ENCODE results near the gene BTRC.

BTRC gene

DNA sequence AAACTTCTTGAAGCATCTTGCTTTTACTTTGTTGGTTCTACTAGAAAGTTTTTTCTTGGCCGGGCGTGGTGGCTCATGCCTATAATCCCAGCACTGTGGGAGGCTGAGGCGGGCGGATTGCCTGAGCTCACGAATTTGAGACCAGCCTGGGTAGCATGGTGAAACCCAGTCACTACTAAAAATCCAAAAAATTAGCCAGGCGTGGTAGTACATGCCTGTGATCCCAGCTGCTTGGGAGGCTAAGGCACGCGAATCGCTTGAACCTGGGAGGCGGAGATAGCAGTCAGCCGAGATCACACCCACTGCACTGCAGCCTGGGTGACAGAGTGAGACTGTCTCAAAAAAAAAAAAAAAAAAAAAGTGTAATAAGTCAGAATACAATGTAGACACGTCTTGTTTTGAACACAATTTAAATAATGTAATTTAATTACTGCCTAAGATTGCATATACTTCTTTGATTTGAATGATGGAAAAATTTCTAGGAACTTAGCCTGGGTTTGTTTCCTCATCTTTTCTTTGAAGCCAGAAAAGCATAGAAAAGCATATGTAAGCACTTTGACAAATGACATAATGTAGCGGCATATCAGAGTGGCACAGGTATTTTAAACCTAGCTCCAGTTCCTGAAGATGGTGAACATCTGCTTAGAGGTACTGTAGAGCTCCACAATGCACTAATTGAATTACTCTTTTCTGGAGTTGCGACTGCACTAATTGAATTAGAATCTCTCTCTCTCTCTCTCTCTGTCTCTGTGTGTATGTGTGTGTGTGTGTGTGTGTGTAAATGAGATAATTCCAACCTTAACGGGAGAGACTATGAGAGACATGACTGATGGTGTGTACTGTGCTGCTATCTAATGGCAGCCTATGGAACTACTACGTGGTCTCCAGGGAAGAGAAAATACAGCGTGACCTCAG lies 87.8 kb downstream of the BTRC start:
- DNase-seq (ENCODE audit: low read depth in 4 of 4, low spot score in 1 of 4): peak in 1 of 4 experiments; percentile 5

DNA sequence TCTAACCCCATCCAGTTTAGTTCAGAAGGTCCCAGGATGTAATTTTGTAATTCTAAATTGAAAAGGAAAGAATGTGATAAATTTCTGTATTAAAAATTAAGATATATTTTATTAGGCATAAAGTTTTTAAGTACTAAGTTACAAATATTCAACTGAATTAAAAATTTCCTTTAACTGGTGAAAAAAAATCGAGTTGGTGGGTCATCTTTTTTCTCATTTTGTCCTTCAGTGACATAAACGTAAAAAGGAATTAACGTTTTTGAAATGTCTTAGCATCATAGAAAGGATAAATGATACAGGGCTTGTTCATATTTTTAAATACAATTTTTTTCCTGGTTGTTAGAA lies 88.5 kb downstream of the BTRC start:
- no peak for DNase-seq (ENCODE audit: low read depth in 4 of 4, low spot score in 1 of 4)

DNA sequence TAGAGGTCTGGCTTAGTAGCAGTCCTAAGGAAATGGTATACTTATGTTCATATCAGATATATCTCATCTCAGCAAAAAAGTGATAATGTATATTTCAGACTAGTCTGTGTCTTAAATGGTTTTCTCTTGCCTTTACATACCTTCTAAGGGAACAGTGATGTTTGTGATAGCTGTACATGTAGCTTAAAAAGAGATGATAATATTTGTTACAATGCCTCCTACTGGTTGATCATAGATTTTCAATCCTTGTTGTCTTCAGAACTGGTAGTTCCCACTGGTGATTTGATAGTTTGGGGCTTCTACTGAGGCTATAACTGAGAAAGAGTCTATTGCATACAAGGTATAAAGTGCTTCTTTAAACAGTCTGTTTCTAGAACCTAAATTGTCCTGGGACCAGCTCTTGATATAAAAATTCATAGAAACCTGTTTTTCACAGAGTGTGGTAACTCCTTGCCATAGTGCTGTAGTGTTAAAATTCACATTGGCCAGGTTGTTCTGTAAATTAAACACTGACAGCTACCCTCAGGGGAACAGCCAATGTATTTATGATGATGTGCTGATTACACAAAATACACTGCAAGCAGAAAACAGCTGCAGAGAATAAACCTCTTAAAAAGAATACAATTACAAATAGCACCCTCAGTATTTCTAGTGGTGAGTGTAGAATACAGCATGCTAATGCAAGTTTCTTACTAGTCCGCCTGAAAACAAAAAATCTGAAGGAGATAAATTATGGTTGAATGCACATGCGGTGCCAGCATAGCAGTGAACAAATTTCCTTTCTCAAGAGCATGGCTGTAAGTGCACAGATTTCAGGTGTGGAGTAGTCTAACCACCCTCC lies 90.3 kb downstream of the BTRC start:
- DNase-seq (ENCODE audit: low read depth in 4 of 4, low spot score in 1 of 4): no peak

DNA sequence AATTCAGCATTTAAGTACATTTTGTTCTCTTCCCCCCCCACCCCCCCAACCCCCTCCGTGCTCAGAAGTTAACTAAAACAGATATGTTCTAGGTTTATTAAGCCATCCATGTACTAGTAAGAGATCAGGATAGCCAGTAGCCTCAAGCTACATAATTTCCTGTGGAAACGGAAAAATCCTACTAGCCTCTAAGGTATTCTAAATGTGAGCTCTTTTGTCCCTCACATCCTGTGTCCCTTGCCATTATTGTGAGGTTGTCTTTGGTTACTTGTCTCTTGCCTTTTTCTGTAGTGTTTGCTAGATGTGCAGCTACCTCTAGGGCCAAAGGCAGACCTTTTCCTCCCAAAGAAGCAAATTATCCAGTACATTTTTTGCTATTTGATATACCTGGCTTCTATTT lies 92.1 kb downstream of the BTRC start:
- DNase-seq (ENCODE audit: low read depth in 4 of 4, low spot score in 1 of 4): no peak

DNA sequence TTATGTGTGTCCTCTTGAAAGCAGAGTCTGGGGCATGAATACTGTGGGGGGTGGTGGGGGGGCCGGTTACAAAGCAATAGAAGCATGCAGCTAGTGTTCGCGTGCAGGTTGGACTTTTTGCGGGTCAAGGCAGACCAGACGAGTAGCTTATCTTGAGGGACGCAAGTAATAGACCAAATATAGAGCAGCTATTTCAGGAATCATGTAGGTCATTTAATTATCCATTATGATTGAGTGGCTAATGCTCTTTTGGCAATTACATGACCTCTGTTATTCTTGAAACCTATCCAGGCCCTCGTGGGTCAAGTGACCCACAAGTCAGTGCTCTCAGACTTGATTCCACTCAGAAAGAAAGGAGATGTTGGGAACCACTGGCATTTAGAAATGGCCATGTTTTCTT lies 93.0 kb downstream of the BTRC start:
- DNase-seq (ENCODE audit: low read depth in 4 of 4, low spot score in 1 of 4): no peak

DNA sequence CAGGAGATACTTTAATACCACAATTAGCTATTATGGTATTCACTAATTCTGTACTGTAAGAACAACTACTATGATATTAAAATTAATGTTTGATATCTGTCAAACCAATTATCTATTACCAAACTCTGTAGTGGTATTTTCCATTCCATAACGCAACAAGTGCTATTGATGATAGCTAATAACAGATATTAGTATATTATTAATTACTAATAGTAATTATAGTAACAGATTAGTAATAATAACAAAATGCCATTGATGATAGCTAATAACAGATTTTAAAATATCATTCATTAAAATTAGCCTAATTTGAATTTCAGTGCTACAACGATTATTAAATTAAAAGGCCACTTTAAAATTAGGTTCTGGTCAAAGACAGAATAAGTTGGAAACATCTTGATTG lies 93.5 kb downstream of the BTRC start:
- no peak for DNase-seq (ENCODE audit: low read depth in 4 of 4, low spot score in 1 of 4)

DNA sequence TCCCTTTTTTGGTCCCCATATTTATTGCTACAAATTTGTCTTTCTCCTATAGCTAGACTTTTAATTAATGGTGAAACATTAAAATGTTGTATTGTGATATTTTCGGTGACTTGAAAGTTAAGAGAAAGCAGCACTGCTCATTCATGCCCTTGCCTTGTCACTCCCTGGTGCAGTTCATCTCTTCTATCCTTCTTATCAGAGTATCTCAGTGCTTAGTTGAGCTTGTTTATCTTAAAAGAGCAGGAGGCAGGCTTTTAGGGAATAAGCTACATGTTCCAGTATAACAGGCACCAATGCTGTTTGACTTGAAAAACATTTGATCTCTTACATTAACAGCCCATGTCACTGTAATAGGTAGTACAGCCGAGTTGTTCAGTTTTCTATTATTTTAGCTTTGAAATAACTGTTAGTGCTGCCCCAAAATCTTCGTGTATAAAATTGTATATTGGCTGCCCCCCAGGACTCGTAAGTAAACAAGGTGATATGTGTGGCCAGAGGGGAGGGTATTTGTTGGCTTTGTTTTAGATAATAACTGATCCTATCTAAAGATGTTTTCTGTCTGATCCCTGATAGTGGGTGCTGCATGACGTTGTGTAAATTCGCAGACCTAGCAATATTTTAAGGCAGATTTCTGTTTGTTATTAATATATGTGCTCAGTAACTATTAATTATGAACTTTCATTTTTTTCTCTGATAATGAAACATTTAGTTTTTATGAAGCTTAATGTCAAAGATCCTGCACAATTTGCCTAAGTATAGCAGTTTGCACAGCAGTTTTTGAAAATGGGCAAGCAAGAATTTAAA lies 96.5 kb downstream of the BTRC start:
- no peak for DNase-seq (ENCODE audit: low read depth in 4 of 4, low spot score in 1 of 4)

DNA sequence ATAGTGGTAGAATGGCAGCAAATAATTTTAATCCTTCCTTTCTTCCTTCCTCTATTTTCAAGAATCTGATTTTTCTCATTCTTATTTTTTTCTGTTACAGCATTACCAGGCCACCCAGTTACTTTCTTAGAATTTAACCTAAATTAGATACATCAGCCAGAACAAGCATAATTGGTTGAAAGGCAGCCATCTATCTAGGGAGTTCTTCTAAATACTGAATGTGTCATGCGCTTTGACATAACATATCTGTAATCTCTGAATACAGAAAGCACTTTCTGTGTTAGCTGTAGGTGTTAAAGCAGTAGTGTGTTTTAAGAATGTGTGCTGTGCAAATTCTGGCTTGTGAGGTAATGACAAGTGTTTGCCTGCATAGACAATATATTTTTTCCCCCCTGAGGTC lies 97.3 kb downstream of the BTRC start:
- DNase-seq (ENCODE audit: low read depth in 4 of 4, low spot score in 1 of 4): no peak

DNA sequence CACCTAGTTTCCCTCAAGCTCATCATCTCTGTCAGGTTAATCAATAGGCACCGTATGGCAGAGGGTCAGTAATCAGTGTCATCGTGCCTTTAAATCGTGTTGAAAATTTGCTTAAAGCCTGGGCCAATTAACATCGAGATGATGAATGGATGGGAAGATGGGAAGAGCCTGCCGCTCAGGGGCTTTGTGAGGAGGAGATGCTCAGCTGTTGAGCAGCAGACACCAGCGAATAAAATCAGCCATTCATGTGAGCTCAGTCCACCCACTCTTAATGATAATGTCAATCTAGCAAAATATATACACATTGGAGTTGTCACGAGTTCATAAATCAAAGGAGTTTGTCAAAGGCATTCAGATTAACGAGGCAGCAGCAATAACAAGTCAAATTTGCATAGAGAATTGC lies 97.7 kb downstream of the BTRC start:
- DNase-seq (ENCODE audit: low read depth in 4 of 4, low spot score in 1 of 4): no peak

DNA sequence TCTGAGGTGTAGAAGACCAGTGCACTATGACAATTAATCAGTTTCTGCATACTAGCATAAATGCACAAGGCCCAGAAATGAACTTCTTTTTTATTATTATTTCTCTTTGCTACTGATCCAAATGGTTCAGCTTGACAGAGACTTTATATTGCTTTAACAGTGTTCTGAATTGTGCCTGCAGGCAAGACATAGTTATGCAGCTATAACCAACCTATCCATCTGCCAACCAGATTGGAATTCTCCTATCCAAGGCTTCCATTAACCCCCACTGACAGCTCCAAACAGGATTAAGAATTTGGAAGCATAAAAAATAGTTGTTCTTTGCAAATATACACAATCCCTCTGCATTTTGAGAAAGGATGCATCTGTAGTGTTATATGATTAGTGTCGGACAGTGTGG lies 98.2 kb downstream of the BTRC start:
- no peak for DNase-seq (ENCODE audit: low read depth in 4 of 4, low spot score in 1 of 4)

DNA sequence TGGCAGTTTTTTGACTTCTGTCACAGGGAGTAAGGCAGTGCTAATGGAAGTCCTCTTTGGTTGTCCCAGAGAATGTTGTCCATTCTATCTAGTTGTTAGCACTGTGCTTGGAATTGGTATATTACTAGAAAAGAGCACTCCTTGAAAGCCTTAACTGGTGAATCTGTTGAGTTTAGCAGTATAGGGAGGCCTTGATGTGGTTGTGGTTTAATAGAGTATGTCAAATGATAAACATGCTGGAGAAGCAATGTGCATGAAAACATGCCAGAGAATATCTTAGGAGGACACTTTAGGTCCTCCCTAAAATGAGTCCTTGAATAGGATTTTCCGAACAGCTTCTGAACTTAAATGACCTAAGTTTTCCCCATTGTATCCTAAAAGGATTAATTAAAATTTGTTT lies 98.6 kb downstream of the BTRC start:
- no peak for DNase-seq (ENCODE audit: low read depth in 4 of 4, low spot score in 1 of 4)

DNA sequence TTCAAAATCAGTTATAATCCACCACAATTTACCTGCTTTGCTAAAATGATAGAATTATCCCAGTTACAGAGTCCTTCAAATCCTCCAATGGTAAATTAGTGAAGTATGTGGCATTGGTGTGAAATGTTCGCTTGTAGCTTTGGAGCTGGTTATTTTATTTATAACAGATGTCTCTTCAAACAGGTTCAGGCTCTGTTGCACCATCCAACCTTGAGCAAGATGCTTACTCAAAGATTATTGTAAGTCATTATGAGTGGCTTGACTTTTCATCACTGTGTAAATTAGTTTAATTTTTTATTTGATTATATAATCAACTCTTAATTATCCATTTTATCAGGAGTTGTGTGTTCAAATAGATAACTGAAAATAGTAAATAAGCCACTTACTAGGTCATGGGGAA lies 99.4 kb downstream of the BTRC start:
- DNase-seq (ENCODE audit: low read depth in 4 of 4, low spot score in 1 of 4): no peak

DNA sequence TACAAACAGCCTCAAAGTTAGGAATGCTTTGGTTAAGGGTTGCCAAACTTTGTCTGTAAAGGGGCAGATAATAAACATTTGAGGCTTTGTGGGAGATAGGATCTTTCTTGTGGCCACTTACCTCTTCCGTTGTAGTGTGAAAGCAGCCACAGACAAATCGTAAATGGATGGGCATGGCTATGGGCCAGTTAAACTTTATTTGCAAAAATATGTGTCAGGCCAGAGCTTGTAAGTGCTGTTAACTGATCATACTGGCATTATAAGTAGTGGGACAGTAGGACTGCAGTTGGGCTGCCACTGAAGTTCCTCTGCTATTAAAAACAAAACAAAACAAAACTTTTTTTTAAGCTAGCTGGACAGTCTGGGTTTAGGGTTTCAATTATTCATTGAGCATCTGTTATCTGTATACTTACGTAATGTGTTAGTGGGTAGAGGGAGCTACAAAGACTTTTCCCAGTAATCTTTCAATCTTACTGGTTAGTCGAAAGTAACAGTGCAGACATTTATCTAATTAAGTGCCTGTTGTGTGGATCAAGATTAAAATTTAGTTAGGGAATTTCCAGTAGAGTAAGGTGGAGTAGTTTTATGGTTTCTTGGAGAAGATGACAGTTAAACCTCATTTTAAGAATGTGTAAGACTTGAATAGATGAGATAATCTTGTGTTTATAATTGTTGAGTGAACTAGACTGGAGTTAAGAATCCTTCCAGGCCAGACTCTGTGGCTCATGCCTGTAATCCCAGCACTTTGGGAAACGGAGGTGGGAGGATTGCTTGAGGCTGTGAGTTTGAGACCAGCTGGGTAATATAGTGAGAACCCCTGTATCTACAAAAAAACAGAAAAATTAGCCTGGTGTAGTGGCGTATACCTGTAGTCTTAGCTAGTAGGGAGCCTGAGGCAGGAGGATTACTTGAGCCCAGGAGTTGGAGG lies 100.1 kb downstream of the BTRC start:
- no peak for DNase-seq (ENCODE audit: low read depth in 4 of 4, low spot score in 1 of 4)

DNA sequence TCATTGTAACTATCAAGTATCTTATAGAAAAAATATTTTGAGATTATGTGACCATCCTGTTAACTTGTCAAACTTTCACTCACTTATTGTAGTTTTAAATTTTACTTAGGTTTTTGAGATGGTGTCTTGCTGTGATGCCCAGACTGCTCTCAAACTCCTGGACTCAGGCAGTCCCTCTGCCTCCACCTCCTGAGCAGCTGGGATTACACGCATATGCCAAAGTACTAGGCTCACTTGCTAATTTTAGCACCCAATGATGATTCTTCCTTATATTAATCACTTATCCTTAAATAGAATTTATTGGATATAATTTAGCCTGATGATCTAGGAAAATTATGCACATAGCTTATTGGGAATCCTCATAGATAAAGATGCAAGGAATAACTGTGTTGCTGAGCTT lies 104.9 kb downstream of the BTRC start:
- no peak for DNase-seq (ENCODE audit: low read depth in 4 of 4, low spot score in 1 of 4)

DNA sequence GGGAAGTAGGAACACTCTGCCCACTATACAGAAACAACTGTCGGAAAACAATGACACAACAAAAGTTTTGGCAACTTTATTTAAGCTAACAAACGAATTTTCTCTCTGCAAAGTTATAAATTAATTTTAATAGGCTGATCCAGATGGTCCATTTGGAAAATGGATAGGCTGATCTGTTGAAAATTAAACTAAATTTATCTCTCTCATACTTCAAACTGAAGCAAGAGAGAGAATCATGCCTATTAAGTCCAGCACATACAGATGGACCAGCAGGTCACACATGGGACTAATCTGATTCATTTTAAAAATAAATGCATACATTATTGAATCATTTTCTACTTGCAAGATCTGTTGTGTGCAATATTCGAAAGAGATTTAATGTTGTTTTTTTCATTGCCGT lies 110.1 kb downstream of the BTRC start:
- DNase-seq (ENCODE audit: low read depth in 4 of 4, low spot score in 1 of 4): no peak

DNA sequence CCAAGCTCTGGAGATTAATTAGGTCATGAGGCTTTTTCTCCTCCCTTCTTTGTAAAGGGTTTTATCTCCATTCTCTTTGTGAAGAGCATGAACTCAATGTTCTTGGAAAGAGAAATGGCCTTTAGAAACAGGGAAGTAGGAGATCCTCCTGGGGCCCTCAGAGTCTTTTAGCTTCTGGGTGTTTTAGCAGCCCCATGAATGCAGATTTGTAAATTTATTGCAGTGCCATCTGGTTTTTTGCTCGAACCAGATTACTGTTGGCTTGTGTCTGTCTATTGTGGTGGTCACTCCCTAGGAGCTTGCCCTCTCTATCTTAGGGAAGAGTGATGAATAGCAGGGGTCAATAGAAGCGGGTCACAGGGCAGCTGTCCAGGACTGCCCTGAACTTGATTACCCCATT lies 110.6 kb downstream of the BTRC start:
- no peak for DNase-seq (ENCODE audit: low read depth in 4 of 4, low spot score in 1 of 4)

DNA sequence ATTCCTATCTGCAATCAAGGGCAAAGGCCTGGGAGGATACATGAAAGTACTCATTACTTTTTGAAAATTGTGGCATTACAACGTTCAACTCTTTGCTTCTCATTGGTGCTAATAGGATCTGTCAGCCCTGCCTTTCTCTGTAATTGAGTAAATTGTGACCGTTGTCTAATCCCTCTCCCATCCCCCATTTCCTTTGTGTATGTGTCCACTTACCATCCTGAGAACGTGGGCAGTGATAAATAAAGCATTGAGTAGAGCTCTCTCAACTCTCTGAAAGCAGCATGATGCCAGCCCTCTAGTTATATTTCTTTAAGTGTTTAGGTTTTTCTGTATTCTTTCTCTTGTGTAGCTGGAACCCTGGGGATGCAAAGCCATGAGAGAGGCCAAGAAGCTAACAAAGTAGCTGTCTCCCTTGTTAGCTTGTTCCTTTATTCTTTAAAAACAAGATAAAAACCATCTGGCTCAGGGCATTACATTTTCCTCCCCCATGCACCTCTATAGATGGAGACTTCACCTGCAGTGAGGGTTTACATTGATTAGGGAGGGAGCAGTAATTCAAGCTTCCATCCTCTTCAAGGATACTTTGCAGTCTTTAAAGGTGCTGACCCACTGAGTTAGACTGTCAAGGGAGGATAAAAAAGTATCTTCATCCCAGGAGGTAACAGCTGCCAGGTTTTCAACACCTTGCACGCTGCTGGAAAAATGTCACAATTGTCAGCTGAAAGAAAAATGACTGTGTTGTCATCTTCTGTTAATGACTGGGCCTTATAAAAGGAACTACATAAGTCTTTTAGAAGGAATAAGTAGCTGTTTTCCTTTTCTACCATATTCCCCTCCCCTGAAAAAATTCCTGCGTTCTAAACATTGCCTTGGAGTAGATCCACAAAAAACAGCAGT lies 112.3 kb downstream of the BTRC start:
- DNase-seq (ENCODE audit: low read depth in 4 of 4, low spot score in 1 of 4): no peak

DNA sequence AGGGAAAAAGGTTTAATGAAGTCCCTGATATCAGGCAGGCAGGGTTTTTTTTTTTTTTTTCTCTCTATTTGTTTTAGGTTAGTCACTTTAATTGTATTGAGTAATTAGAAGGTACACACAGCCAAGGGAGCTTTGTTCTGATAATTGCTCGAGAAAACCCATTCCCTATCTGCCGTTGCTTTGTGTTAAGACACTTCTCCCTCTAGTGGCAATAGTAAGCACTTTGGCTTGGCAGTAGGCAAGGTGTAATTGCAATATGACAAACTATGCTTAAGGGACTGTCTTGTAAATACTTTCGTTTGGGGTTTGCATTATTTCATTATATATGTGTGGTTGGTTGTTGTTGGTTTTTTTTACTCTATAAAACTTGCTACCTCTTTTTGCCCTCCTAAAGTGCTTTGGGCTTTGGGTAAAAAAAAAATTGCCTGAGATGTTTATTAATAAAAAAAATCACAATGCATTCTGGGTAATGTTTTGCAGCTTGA lies 113.4 kb downstream of the BTRC start:
- no peak for DNase-seq (ENCODE audit: low read depth in 4 of 4, low spot score in 1 of 4)

DNA sequence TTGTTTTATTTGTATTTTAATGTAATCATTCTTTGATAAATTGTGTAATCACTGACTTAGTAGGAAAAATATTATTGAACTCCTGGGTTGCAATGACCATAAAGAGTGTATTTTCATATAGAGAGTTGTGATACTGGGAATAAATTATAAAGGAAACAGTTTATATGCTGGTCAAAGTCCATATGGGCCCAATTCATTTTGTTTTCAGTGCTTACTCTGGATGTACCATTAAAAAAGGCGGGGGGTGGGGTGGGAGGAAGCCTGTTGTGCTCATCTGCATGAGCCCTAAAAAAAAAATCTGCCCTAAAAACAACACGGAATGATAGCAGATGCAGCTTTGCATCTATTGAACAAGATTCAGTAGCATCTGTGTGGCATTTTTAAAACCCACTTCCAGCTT lies 114.2 kb downstream of the BTRC start:
- DNase-seq (ENCODE audit: low read depth in 4 of 4, low spot score in 1 of 4): no peak

Data from stimulated activated CD4-positive, alpha-beta T cell treated with anti-CD3 and anti-CD28 coated beads, Interleukin-1b, Interleukin-23, amount 100 ng/mL, for 24 hours (primary cell).